Endodermal cell (in vitro differentiated cells): ENCODE results near the gene PRPF18. TPM values are rescaled to one million over a fixed set of nuclear protein-coding genes. Genes with fewer than 3 reads are reported as not detected.

Source experiments
- DNase-seq: peaks from one replicate; pipeline ENCODE4 v3.0.0-alpha.2; 2017
- H3K27ac ChIP-seq: 2 replicates; pipeline ENCODE4 v1.5.1; 2013; ENCODE audit warnings: mild to moderate bottlenecking, low read depth, low read length, moderate library complexity
- H3K27me3 ChIP-seq: 2 replicates; pipeline ENCODE4 v1.6.1; 2013; ENCODE audit warnings: mild to moderate bottlenecking, low read length, moderate library complexity; ENCODE audit not compliant: insufficient read depth, control insufficient read depth, poor library complexity, severe bottlenecking
- H3K36me3 ChIP-seq: 2 replicates; pipeline ENCODE4 v1.7.0; 2013; ENCODE audit warnings: mild to moderate bottlenecking, low read length, moderate library complexity; ENCODE audit not compliant: control insufficient read depth, insufficient read depth
- H3K4me1 ChIP-seq: one replicate; pipeline ENCODE4 v1.7.0; 2013; ENCODE audit warnings: low read length; ENCODE audit not compliant: control insufficient read depth, insufficient read depth
- H3K4me3 ChIP-seq: 2 replicates; pipeline ENCODE4 v1.5.1; 2013; ENCODE audit warnings: mild to moderate bottlenecking, low read length, moderate library complexity
- H3K9ac ChIP-seq: 2 replicates; pipeline ENCODE4 v1.6.1; 2013; ENCODE audit warnings: mild to moderate bottlenecking, low read length, moderate library complexity; ENCODE audit not compliant: poor library complexity, severe bottlenecking; ENCODE audit errors: extremely low read depth
- H3K9me3 ChIP-seq: 2 replicates; pipeline ENCODE4 v1.6.1; 2013; ENCODE audit warnings: mild to moderate bottlenecking, low read length, moderate library complexity; ENCODE audit not compliant: control insufficient read depth
- H3K27ac Mint-ChIP-seq: 2 replicates; pipeline ENCODE4 v1.8.0; 2020; ENCODE audit warnings: mixed read lengths
- H3K27me3 Mint-ChIP-seq: 2 replicates; pipeline ENCODE4 v1.8.0; 2021; ENCODE audit warnings: mild to moderate bottlenecking, mixed read lengths; ENCODE audit not compliant: insufficient read depth
- H3K36me3 Mint-ChIP-seq: 2 replicates; pipeline ENCODE4 v1.8.0; 2020; ENCODE audit warnings: low read depth, mixed read lengths
- H3K4me1 Mint-ChIP-seq: 2 replicates; pipeline ENCODE4 v1.8.0; 2020; ENCODE audit warnings: mixed read lengths
- H3K4me3 Mint-ChIP-seq: 2 replicates; pipeline ENCODE4 v1.8.0; 2020; ENCODE audit warnings: mild to moderate bottlenecking, moderate library complexity, mixed read lengths
- H3K9me3 Mint-ChIP-seq: 2 replicates; pipeline ENCODE4 v1.8.0; 2020; ENCODE audit warnings: mild to moderate bottlenecking, mixed read lengths
- CTCF ChIP-seq: fragments of 200-600 bp; sonication (generic); conservative IDR thresholded peaks from 2 replicates; pipeline ENCODE4 v1.5.0; 2021; ENCODE audit warnings: antibody characterized with exemption, mild to moderate bottlenecking
- WGBS, 2 experiments: methylation state at CpG; one replicate each; pipeline versions ENCODE4 v1.1.5 to v1.1.7; 2013; ENCODE audit warnings: missing lambda C conversion rate in 2 of 2, mixed read lengths in 1 of 2; ENCODE audit not compliant: insufficient coverage in 1 of 2, insufficient read length in 1 of 2; 5-methylcytosine and 5-hydroxymethylcytosine counted together
- total RNA-seq, 2 donors: library from RNA; stranded (reverse); fragmentation: NEBNext Ultra II Directional in 1 of 2; extraction: Animal tissue kit (Norgen Biotek cat#: 25700) in 1 of 2; gene quantifications; 2 replicates in 1 of 2; 3 replicates in 1 of 2; pipeline ENCODE4 v1.2.1, GENCODE V29; 2021

Gene PRPF18
- total RNA-seq, 2 donors from 2014 or later, result 19.1 to 20.4 TPM

GRCh38 chr10:13589316-13589715 lies 2.6 kb downstream of the PRPF18 start:
- Mint-ChIP-seq H3K36me3 (peaks cover 6% of the 10 kb centered on the region), H3K27me3 (peaks cover 3% of the 10 kb centered on the region), H3K9me3 (no peaks in the 10 kb centered on the region), H3K27ac (no peak overlapping the region), H3K4me1 (peaks cover 7% of the 10 kb centered on the region), H3K4me3 (no peak overlapping the region)
- H3K4me3 ChIP-seq, result no peak overlapping the region
- H3K27me3 ChIP-seq, result no peaks in the 10 kb centered on the region
- no peak overlapping the region for H3K9ac ChIP-seq
- H3K27ac ChIP-seq, result no peak overlapping the region
- peaks cover 5% of the 10 kb centered on the region for H3K36me3 ChIP-seq
- no peak for DNase-seq
- H3K4me1 ChIP-seq, result no peaks in the 10 kb centered on the region
- TF ChIP-seq CTCF, result peak; percentile 57
- 80 to 88% methylated on average over 1 of the region's 1 CpG for WGBS, 2 experiments
- H3K9me3 ChIP-seq, result no peaks in the 10 kb centered on the region

DNA sequence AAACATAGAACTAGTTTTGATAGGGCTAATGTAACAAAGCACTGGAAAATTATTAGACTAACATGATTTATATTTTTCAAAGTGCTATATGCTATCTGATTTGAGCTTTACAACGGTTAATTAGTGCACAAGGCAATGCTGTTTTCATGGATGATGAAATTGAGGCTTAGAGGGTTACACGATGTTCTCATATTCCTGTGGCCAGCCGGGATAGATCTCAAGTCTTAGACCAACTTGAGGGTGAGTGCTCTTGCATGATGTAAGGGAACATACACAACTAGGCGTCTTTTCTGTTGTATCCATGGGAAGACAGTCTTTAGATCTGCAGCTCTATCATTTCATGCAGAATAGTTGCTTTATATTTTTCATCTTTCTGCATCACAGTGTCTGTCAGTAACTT lies 4.1 kb downstream of the PRPF18 start:
- no peak for TF ChIP-seq CTCF
- no peak for DNase-seq
- Histone ChIP-seq H3K4me3 (no peak overlapping the region), H3K36me3 (peaks cover 5% of the 10 kb centered on the region), H3K27me3 (no peaks in the 10 kb centered on the region), H3K9ac (no peak overlapping the region), H3K27ac (no peak overlapping the region), H3K9me3 (no peaks in the 10 kb centered on the region), H3K4me1 (no peaks in the 10 kb centered on the region)
- peaks cover 7% of the 10 kb centered on the region for H3K4me1 Mint-ChIP-seq
- WGBS, 2 experiments, result 86 to 87% methylated on average over 4 of the region's 4 CpGs
- no peaks in the 10 kb centered on the region for H3K27me3 Mint-ChIP-seq
- H3K4me3 Mint-ChIP-seq, result no peak overlapping the region
- peaks cover 6% of the 10 kb centered on the region for H3K36me3 Mint-ChIP-seq
- H3K27ac Mint-ChIP-seq, result no peak overlapping the region
- H3K9me3 Mint-ChIP-seq, result no peaks in the 10 kb centered on the region

GRCh38 chr10:13592306-13592705 lies 5.5 kb downstream of the PRPF18 start:
- Histone ChIP-seq H3K27me3 (no peaks in the 10 kb centered on the region), H3K9me3 (no peaks in the 10 kb centered on the region), H3K4me3 (no peak overlapping the region), H3K36me3 (peaks cover 5% of the 10 kb centered on the region), H3K27ac (no peak overlapping the region), H3K4me1 (no peaks in the 10 kb centered on the region), H3K9ac (no peak overlapping the region)
- Mint-ChIP-seq H3K4me1 (peaks cover 6% of the 10 kb centered on the region), H3K27ac (no peak overlapping the region), H3K36me3 (peaks cover 6% of the 10 kb centered on the region), H3K9me3 (no peaks in the 10 kb centered on the region), H3K27me3 (no peaks in the 10 kb centered on the region), H3K4me3 (no peak overlapping the region)
- DNase-seq, result no peak
- TF ChIP-seq CTCF, result no peak
- WGBS, 2 experiments, result 94 to 100% methylated on average over 2 of the region's 2 CpGs
